Embryonic facial prominence (tissue), 1 donor: Measurements from ENCODE around the gene MRNIP.

Experiments used
- DNase-seq: peaks from one replicate; pipeline ENCODE4 v3.0.0-alpha.2; 2016; ENCODE audit errors: extremely low spot score

The MRNIP gene

GRCh38 chr5:179803651-179804554 is 54.7 kb downstream of the MRNIP start:
- DNase-seq, result no peak

- DNase-seq, result no peak
Measured at GRCh38 chr5:179802950-179803562, 55.6 kb downstream of the MRNIP start.

- DNase-seq, result no peak
Measured at GRCh38 chr5:179802207-179802883, 56.3 kb downstream of the MRNIP start.

GRCh38 chr5:179801304-179802206 is 57.1 kb downstream of the MRNIP start:
- DNase-seq, result no peak

- DNase-seq, result no peak
Measured at GRCh38 chr5:179800696-179801201, 57.9 kb downstream of the MRNIP start.

GRCh38 chr5:179800071-179800695 is 58.4 kb downstream of the MRNIP start:
- no peak for DNase-seq

- no peak for DNase-seq
Measured at GRCh38 chr5:179799644-179799973, 59.0 kb downstream of the MRNIP start.

- DNase-seq, result no peak
Measured at GRCh38 chr5:179798771-179799643, 59.6 kb downstream of the MRNIP start.

- no peak for DNase-seq
Measured at GRCh38 chr5:179798144-179798770, 60.4 kb downstream of the MRNIP start.

GRCh38 chr5:179797741-179798140 is 60.9 kb downstream of the MRNIP start:
- no peak for DNase-seq

GRCh38 chr5:179796877-179797608 is 61.6 kb downstream of the MRNIP start:
- DNase-seq, result no peak

GRCh38 chr5:179795863-179796833 is 62.5 kb downstream of the MRNIP start:
- DNase-seq, result no peak

- no peak for DNase-seq
Measured at GRCh38 chr5:179795049-179795862, 63.4 kb downstream of the MRNIP start.

- no peak for DNase-seq
Measured at GRCh38 chr5:179794575-179794974, 64.0 kb downstream of the MRNIP start.

GRCh38 chr5:179794171-179794570 is 64.4 kb downstream of the MRNIP start:
- DNase-seq, result no peak

- no peak for DNase-seq
Measured at GRCh38 chr5:179793468-179794139, 65.0 kb downstream of the MRNIP start, which contains the start of gene LTC4S. LTC4S (plus strand) TSS chr5:179793986; CDS start chr5:179794081, 95 bp downstream.
